ENCODE results near the gene MXI1. TPM values are rescaled to one million over a fixed set of nuclear protein-coding genes. Genes with fewer than 3 reads are reported as not detected.

MXI1 gene
- total RNA-seq, 5 donors from 2014 or later (not counting 1 experiment from before 2014, with no cell fraction given) = 40.2 to 54.1 (median 44.4) TPM

- peaks cover 68 to 78% of the 10 kb centered on the region in 2 donors for H3K27me3 Mint-ChIP-seq
- Histone ChIP-seq H3K4me1 (ENCODE audit: control insufficient read depth in 1 of 2, extremely low read depth in 1 of 2, insufficient read depth in 2 of 2, low read length in 2 of 2) (peaks cover 2 to 19% of the 10 kb centered on the region in 2 experiments), H3K27me3 (replicated peaks in 1 of 2; ENCODE audit: control insufficient read depth in 2 of 2, extremely low read depth in 1 of 2, insufficient read depth in 2 of 2, low read length in 1 of 2) (peaks cover 16 to 74% of the 10 kb centered on the region in 2 experiments), H3K36me3 (ENCODE audit: control insufficient read depth in 2 of 2, extremely low read depth in 1 of 2, insufficient read depth in 1 of 2, low read length in 1 of 2) (no peaks in the 10 kb centered on the region), H3K27ac (ENCODE audit: low read length) (no peak overlapping the region), H3K9me3 (no peaks in the 10 kb centered on the region), H3K4me3 (ENCODE audit: control insufficient read depth in 1 of 2, extremely low read depth in 1 of 2, low read length in 1 of 2) (no peak overlapping the region)
- no peak overlapping the region for H3K4me3 Mint-ChIP-seq
- DNase-seq = no peak
- no peaks in the 10 kb centered on the region for H3K36me3 Mint-ChIP-seq
- no CpG with 5 or more reads among the region's 1 CpG for WGBS (ENCODE audit: insufficient coverage)
- H3K27ac Mint-ChIP-seq = peak overlapping the region in 1 of 2 donors; percentile 17
- peaks cover 18 to 30% (median 29%) of the 10 kb centered on the region in 3 donors for H3K4me1 Mint-ChIP-seq
- CTCF ChIA-PET = no interaction called here
- POLR2A ChIA-PET = no interaction called here
- no peak for ATAC-seq (replicated peaks in 1 of 4)
- H3K9me3 Mint-ChIP-seq = no peaks in the 10 kb centered on the region
Observed at GRCh38 chr10:110169586-110169985, 37.8 kb upstream of the MXI1 start.

GRCh38 chr10:110170142-110170971, 37.0 kb upstream of the MXI1 start:
- no peaks in the 10 kb centered on the region for H3K36me3 Mint-ChIP-seq
- DNase-seq (no peak), ATAC-seq (replicated peaks in 1 of 4) (peak in 1 of 4 experiments; percentile 35)
- POLR2A ChIA-PET = no interaction called here
- no peaks in the 10 kb centered on the region for H3K9me3 ChIP-seq
- no peak overlapping the region for H3K4me3 ChIP-seq (ENCODE audit: control insufficient read depth in 1 of 2, extremely low read depth in 1 of 2, low read length in 1 of 2)
- H3K9me3 Mint-ChIP-seq = no peaks in the 10 kb centered on the region
- H3K36me3 ChIP-seq (ENCODE audit: control insufficient read depth in 2 of 2, extremely low read depth in 1 of 2, insufficient read depth in 1 of 2, low read length in 1 of 2) = no peaks in the 10 kb centered on the region
- H3K27me3 ChIP-seq (replicated peaks in 1 of 2; ENCODE audit: control insufficient read depth in 2 of 2, extremely low read depth in 1 of 2, insufficient read depth in 2 of 2, low read length in 1 of 2) = peaks cover 16 to 67% of the 10 kb centered on the region in 2 experiments
- peaks cover 2 to 19% of the 10 kb centered on the region in 2 experiments for H3K4me1 ChIP-seq (ENCODE audit: control insufficient read depth in 1 of 2, extremely low read depth in 1 of 2, insufficient read depth in 2 of 2, low read length in 2 of 2)
- no peak overlapping the region for H3K27ac ChIP-seq (ENCODE audit: low read length)
- CTCF ChIA-PET = no interaction called here
- peaks cover 70 to 81% of the 10 kb centered on the region in 2 donors for H3K27me3 Mint-ChIP-seq
- H3K4me1 Mint-ChIP-seq = peaks cover 18 to 30% (median 29%) of the 10 kb centered on the region in 3 donors
- 17% methylated on average over 3 of the region's 13 CpGs for WGBS (ENCODE audit: insufficient coverage)
- H3K27ac Mint-ChIP-seq = no peak overlapping the region
- no peak overlapping the region for H3K4me3 Mint-ChIP-seq

GRCh38 chr10:110171032-110171431, 36.4 kb upstream of the MXI1 start:
- Mint-ChIP-seq H3K36me3 (no peaks in the 10 kb centered on the region), H3K4me1 (peaks cover 18 to 30% (median 30%) of the 10 kb centered on the region in 3 donors), H3K27ac (no peak overlapping the region), H3K4me3 (no peak overlapping the region), H3K27me3 (peaks cover 65 to 74% of the 10 kb centered on the region in 2 donors), H3K9me3 (no peaks in the 10 kb centered on the region)
- ATAC-seq (replicated peaks in 1 of 4) (peak in 1 of 4 experiments; percentile 52), DNase-seq (no peak)
- H3K27me3 ChIP-seq (replicated peaks in 1 of 2; ENCODE audit: control insufficient read depth in 2 of 2, extremely low read depth in 1 of 2, insufficient read depth in 2 of 2, low read length in 1 of 2) = peaks cover 14 to 67% of the 10 kb centered on the region in 2 experiments
- 19% methylated on average over 2 of the region's 6 CpGs for WGBS (ENCODE audit: insufficient coverage)
- peaks cover 2 to 19% of the 10 kb centered on the region in 2 experiments for H3K4me1 ChIP-seq (ENCODE audit: control insufficient read depth in 1 of 2, extremely low read depth in 1 of 2, insufficient read depth in 2 of 2, low read length in 2 of 2)
- ChIA-PET CTCF (no interaction called here), POLR2A (no interaction called here)
- H3K4me3 ChIP-seq (ENCODE audit: control insufficient read depth in 1 of 2, extremely low read depth in 1 of 2, low read length in 1 of 2) = no peak overlapping the region
- H3K9me3 ChIP-seq = no peaks in the 10 kb centered on the region
- no peaks in the 10 kb centered on the region for H3K36me3 ChIP-seq (ENCODE audit: control insufficient read depth in 2 of 2, extremely low read depth in 1 of 2, insufficient read depth in 1 of 2, low read length in 1 of 2)
- H3K27ac ChIP-seq (ENCODE audit: low read length) = no peak overlapping the region

- Histone ChIP-seq H3K27ac (ENCODE audit: low read length) (no peak overlapping the region), H3K9me3 (no peaks in the 10 kb centered on the region), H3K4me3 (ENCODE audit: control insufficient read depth in 1 of 2, extremely low read depth in 1 of 2, low read length in 1 of 2) (no peak overlapping the region), H3K27me3 (replicated peaks in 1 of 2; ENCODE audit: control insufficient read depth in 2 of 2, extremely low read depth in 1 of 2, insufficient read depth in 2 of 2, low read length in 1 of 2) (peaks cover 14 to 65% of the 10 kb centered on the region in 2 experiments), H3K4me1 (ENCODE audit: control insufficient read depth in 1 of 2, extremely low read depth in 1 of 2, insufficient read depth in 2 of 2, low read length in 2 of 2) (peaks cover 2 to 19% of the 10 kb centered on the region in 2 experiments), H3K36me3 (ENCODE audit: control insufficient read depth in 2 of 2, extremely low read depth in 1 of 2, insufficient read depth in 1 of 2, low read length in 1 of 2) (no peaks in the 10 kb centered on the region)
- H3K27me3 Mint-ChIP-seq = peaks cover 66 to 73% of the 10 kb centered on the region in 2 donors
- ChIA-PET CTCF (interaction anchor here in 1 of 2 donors (0.7 kb wide), 1 partner anchor 31 kb away, joined by 4 read pairs; no protein-coding TSS in a partner anchor), POLR2A (interaction anchor here in 1 of 2 donors (0.6 kb wide), 2 partner anchors 113 to 140 kb away, joined by 4 to 6 read pairs; no protein-coding TSS in a partner anchor)
- H3K36me3 Mint-ChIP-seq = no peaks in the 10 kb centered on the region
- no peaks in the 10 kb centered on the region for H3K9me3 Mint-ChIP-seq
- no peak overlapping the region for H3K4me3 Mint-ChIP-seq
- ATAC-seq (replicated peaks in 1 of 4) (no peak), DNase-seq (no peak)
- H3K4me1 Mint-ChIP-seq = peaks cover 18 to 35% (median 33%) of the 10 kb centered on the region in 3 donors
- WGBS (ENCODE audit: insufficient coverage) = 100% methylated on average over 1 of the region's 5 CpGs
- H3K27ac Mint-ChIP-seq = no peak overlapping the region
Observed at GRCh38 chr10:110172155-110172554, 35.2 kb upstream of the MXI1 start.

GRCh38 chr10:110174201-110174600, 33.2 kb upstream of the MXI1 start:
- no peak overlapping the region for H3K27ac Mint-ChIP-seq
- CTCF ChIA-PET = no interaction called here
- POLR2A ChIA-PET = no interaction called here
- peaks cover 7 to 25% (median 18%) of the 10 kb centered on the region in 3 donors for H3K4me1 Mint-ChIP-seq
- peaks cover 64 to 69% of the 10 kb centered on the region in 2 donors for H3K27me3 Mint-ChIP-seq
- H3K4me3 Mint-ChIP-seq = no peak overlapping the region
- H3K4me3 ChIP-seq (ENCODE audit: control insufficient read depth in 1 of 2, extremely low read depth in 1 of 2, low read length in 1 of 2) = no peak overlapping the region
- DNase-seq = no peak
- H3K9me3 ChIP-seq = no peaks in the 10 kb centered on the region
- peaks cover 4 to 64% of the 10 kb centered on the region in 2 experiments for H3K27me3 ChIP-seq (replicated peaks in 1 of 2; ENCODE audit: control insufficient read depth in 2 of 2, extremely low read depth in 1 of 2, insufficient read depth in 2 of 2, low read length in 1 of 2)
- ATAC-seq (replicated peaks in 1 of 4) = no peak
- no peaks in the 10 kb centered on the region for H3K9me3 Mint-ChIP-seq
- H3K4me1 ChIP-seq (ENCODE audit: control insufficient read depth in 1 of 2, extremely low read depth in 1 of 2, insufficient read depth in 2 of 2, low read length in 2 of 2) = peaks cover 0 to 9% of the 10 kb centered on the region in 2 experiments
- no peaks in the 10 kb centered on the region for H3K36me3 Mint-ChIP-seq
- H3K27ac ChIP-seq (ENCODE audit: low read length) = no peak overlapping the region
- H3K36me3 ChIP-seq (ENCODE audit: control insufficient read depth in 2 of 2, extremely low read depth in 1 of 2, insufficient read depth in 1 of 2, low read length in 1 of 2) = no peaks in the 10 kb centered on the region

GRCh38 chr10:110174816-110175215, 32.6 kb upstream of the MXI1 start:
- CTCF ChIA-PET = no interaction called here
- WGBS (ENCODE audit: insufficient coverage) = 84% methylated on average over 2 of the region's 5 CpGs
- H3K36me3 ChIP-seq (ENCODE audit: control insufficient read depth in 2 of 2, extremely low read depth in 1 of 2, insufficient read depth in 1 of 2, low read length in 1 of 2) = no peaks in the 10 kb centered on the region

More at GRCh38 chr10:110174816-110175215, 32.6 kb upstream of the MXI1 start:
- Mint-ChIP-seq H3K36me3 (no peaks in the 10 kb centered on the region), H3K9me3 (no peaks in the 10 kb centered on the region), H3K27ac (no peak overlapping the region), H3K27me3 (peaks cover 62 to 68% of the 10 kb centered on the region in 2 donors), H3K4me3 (no peak overlapping the region), H3K4me1 (peaks cover 7 to 19% (median 13%) of the 10 kb centered on the region in 3 donors)
- Histone ChIP-seq H3K9me3 (no peaks in the 10 kb centered on the region), H3K4me1 (ENCODE audit: control insufficient read depth in 1 of 2, extremely low read depth in 1 of 2, insufficient read depth in 2 of 2, low read length in 2 of 2) (peaks cover 0 to 9% of the 10 kb centered on the region in 2 experiments), H3K4me3 (ENCODE audit: control insufficient read depth in 1 of 2, extremely low read depth in 1 of 2, low read length in 1 of 2) (no peak overlapping the region), H3K27ac (ENCODE audit: low read length) (no peak overlapping the region), H3K27me3 (replicated peaks in 1 of 2; ENCODE audit: control insufficient read depth in 2 of 2, extremely low read depth in 1 of 2, insufficient read depth in 2 of 2, low read length in 1 of 2) (peaks cover under 1 to 62% of the 10 kb centered on the region in 2 experiments)
- ATAC-seq (replicated peaks in 1 of 4) (no peak), DNase-seq (no peak)
- POLR2A ChIA-PET = interaction anchor here in 1 of 2 donors (0.6 kb wide), 1 partner anchor 16 kb away, joined by 3 read pairs; no protein-coding TSS in a partner anchor
